SK-N-MC (cell line): ENCODE data around the gene EPHA4.

Source experiments
- EZH2 ChIP-seq: fragments of 200-600 bp; sonication (generic); IDR thresholded peaks from one replicate; pipeline ENCODE4 v1.6.1; 2017; ENCODE audit warnings: antibody characterized with exemption
- FOXP2 ChIP-seq: optimal IDR thresholded peaks from 2 replicates; pipeline ENCODE3; 2011; ENCODE audit warnings: mild to moderate bottlenecking, moderate library complexity; ENCODE audit not compliant: insufficient read depth; ENCODE audit errors: extremely low read length, control extremely low read depth
- POLR2AphosphoS5 ChIP-seq: IDR thresholded peaks from 2 replicates; pipeline ENCODE4 v1.6.1; 2012; ENCODE audit warnings: mild to moderate bottlenecking, low read depth, low read length, borderline replicate concordance

DNA sequence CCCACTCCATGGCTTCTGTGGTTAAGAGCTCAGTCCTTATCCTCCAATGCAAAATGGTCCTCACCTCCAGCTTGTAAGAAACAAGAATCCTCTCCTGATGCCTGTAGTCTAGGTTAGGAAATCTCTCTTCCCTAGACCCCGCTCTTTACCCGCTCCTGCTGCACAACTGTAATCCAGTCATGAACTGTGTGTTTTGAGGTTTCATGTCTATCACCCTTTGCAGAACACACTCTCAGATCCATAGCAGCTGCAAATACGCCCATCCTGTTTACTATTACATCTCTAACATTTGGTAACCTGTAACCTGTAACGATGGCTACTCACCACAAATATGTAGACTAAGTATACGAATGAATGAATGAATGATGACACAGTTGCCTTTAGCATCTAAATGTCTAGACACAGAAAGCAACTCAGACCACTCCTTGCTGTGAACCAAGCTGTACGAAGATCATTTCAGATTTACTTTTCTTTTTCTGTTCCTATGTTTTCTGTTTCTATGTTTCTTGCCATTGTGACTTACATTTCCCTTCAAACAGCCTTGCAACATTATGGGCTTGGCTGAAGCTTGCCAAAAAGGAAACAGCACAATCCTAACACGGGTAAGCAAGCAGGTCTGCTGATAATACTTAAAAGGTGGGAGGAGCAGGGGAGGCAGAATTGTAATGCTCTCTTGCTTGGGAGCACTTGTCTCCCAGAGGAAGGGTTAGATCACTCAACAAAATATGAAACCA lies 53.7 kb downstream of the EPHA4 start:
- TF ChIP-seq EZH2 (no peak), FOXP2 (no peak), POLR2AphosphoS5 (no peak)
